HG02571 (cell line): Measurements from ENCODE around the gene VWF.
"Not testable (repeated sequence)": the region's sequence is repeated elsewhere in the genome, so short reads cannot be mapped to it uniquely, and the experiment has no call there.

Experiments used
- ATAC-seq: cut with Tn5 transposase; IDR thresholded peaks from one replicate; pipeline ENCODE4 v1.9.1; 2021; ENCODE audit warnings: mild to moderate bottlenecking, moderate library complexity; ENCODE audit not compliant: unreplicated experiment

Gene VWF

GRCh38 chr12:6106218-6106617 lies 18.3 kb downstream of the VWF start:
- no peak for ATAC-seq

GRCh38 chr12:6104842-6105241 lies 19.6 kb downstream of the VWF start:
- ATAC-seq, result no peak

- ATAC-seq, result no peak
These were observed 20.4 kb downstream of the VWF start for GRCh38 chr12:6104027-6104426.

GRCh38 chr12:6102021-6102420 lies 22.4 kb downstream of the VWF start:
- ATAC-seq, result not testable (repeated sequence)

- ATAC-seq, result no peak
These were observed 25.2 kb downstream of the VWF start for GRCh38 chr12:6099316-6099715.

- no peak for ATAC-seq
These were observed 27.1 kb downstream of the VWF start for GRCh38 chr12:6097411-6097810.

GRCh38 chr12:6096527-6096926 lies 27.9 kb downstream of the VWF start:
- no peak for ATAC-seq

- ATAC-seq, result no peak
These were observed 29.2 kb downstream of the VWF start for GRCh38 chr12:6095269-6095668.

GRCh38 chr12:6093764-6094163 lies 30.7 kb downstream of the VWF start:
- ATAC-seq, result no peak

GRCh38 chr12:6092784-6093722 lies 31.4 kb downstream of the VWF start:
- no peak for ATAC-seq

GRCh38 chr12:6091786-6092566 lies 32.5 kb downstream of the VWF start:
- no peak for ATAC-seq

GRCh38 chr12:6090803-6091202 lies 33.7 kb downstream of the VWF start:
- ATAC-seq, result no peak

GRCh38 chr12:6088921-6089747 lies 35.3 kb downstream of the VWF start:
- ATAC-seq, result no peak

GRCh38 chr12:6086316-6086715 lies 38.2 kb downstream of the VWF start:
- no peak for ATAC-seq

- ATAC-seq, result no peak
These were observed 38.6 kb downstream of the VWF start for GRCh38 chr12:6085841-6086240.

GRCh38 chr12:6084969-6085450 lies 39.5 kb downstream of the VWF start:
- no peak for ATAC-seq

- ATAC-seq, result no peak
These were observed 40.1 kb downstream of the VWF start for GRCh38 chr12:6084261-6084968.

- ATAC-seq, result no peak
These were observed 40.9 kb downstream of the VWF start for GRCh38 chr12:6083601-6084000.

GRCh38 chr12:6082613-6083012 lies 41.9 kb downstream of the VWF start:
- ATAC-seq, result no peak
